ENCODE measurements around the gene SULF2.

- TF ChIP-seq CTCF (conservative IDR thresholded peaks at IDR 0.05; ENCODE audit: low read depth, low read length), result no peak
- TF ChIP-seq POLR2A (IDR thresholded peaks at IDR 0.05; ENCODE audit: low read depth, low read length), result no peak
These were observed 32.7 kb upstream of the SULF2 start for GRCh38 chr20:47818016-47818415.

All from IMR-90 (cell line).